Activated CD4-positive, alpha-beta T cell treated with anti-CD3 and anti-CD28 coated beads, Interleukin-2, Interleukin-6, amounts not matched to agents 100 ng/mL and 50 ng/mL, durations not matched to agents 16 hours and 8 hours (primary cell): ENCODE measurements around the gene DVL2.

ENCODE experiments used
- DNase-seq: peaks from one replicate; pipeline ENCODE4 v3.0.0-alpha.2; 2020

DVL2 gene

GRCh38 chr17:7218166-7218565 lies 16.2 kb downstream of the DVL2 start:
- DNase-seq = no peak

- DNase-seq = no peak
Observed at GRCh38 chr17:7217113-7217987, 17.0 kb downstream of the DVL2 start.

GRCh38 chr17:7216242-7217112 lies 17.8 kb downstream of the DVL2 start:
- DNase-seq = no peak

- DNase-seq = no peak
Observed at GRCh38 chr17:7215652-7216180, 18.6 kb downstream of the DVL2 start.

GRCh38 chr17:7215136-7215638 lies 19.1 kb downstream of the DVL2 start:
- no peak for DNase-seq

DNA sequence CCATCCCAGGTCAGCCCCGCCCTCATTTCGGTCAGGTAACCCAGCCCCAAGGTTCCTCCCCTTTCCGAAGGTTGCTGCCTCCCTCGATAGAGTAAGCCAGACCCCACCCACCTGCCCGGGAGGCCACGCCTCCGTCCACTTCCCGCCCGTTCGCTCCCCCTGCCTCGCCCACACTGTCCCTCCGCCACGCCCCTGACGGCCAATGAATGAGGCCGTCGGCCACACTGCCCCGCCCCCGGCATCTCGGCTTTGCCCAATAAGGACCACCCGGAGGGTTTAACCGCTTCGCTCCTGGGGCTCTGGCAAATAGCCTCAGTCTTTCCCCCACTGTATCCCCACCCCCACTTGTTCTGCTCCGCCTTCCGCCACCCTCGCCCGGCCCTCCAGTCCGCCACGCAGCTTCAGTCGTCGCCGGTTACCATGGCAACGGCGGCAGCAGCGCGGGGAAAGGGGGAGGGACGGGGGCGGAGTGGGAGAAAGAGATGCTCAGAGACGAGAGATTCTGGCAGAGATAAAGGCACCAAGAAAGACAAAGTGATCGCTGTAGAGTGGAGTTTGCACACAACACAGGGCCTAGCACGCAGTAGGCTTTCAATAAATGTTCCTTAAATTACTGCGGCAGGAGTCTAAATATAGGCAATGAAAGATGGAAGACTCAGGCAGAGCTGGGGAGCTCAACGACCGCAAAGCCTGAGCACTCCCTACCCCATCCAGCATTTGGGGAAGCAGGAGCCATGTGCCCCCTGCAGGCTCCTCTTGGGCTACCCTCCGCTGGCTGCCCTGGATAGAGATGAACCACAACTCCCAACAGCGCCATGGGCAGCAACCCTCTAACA lies 19.8 kb downstream of the DVL2 start:
- DNase-seq = peak; percentile 99

- peak; percentile 68 for DNase-seq
Observed at GRCh38 chr17:7213895-7214299, 20.4 kb downstream of the DVL2 start.

GRCh38 chr17:7211491-7212273 lies 22.6 kb downstream of the DVL2 start:
- no peak for DNase-seq

GRCh38 chr17:7208754-7209460 lies 25.4 kb downstream of the DVL2 start:
- DNase-seq = no peak

GRCh38 chr17:7208027-7208571 lies 26.2 kb downstream of the DVL2 start:
- no peak for DNase-seq

- no peak for DNase-seq
Observed at GRCh38 chr17:7207120-7208001, 27.0 kb downstream of the DVL2 start.

DNA sequence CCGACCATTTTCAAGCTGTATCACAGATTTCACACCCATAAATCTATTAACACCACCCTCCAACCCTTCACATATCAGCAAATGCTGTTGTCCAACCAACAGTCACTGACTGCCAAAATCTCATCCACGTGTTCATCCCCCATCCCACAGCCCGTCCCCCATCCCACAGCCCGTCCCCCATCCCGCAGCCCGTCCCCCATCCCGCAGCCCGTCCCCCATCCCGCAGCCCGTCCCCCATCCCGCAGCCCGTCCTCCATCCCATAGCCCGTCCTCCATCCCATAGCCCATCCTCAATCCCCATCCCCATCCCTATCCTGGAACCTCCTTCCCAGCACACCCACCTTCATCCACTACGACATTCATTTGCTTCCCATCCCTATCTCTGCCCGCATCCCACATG lies 28.8 kb downstream of the DVL2 start:
- no peak for DNase-seq

GRCh38 chr17:7204828-7205461 lies 29.4 kb downstream of the DVL2 start:
- peak; percentile 93 for DNase-seq

DNA sequence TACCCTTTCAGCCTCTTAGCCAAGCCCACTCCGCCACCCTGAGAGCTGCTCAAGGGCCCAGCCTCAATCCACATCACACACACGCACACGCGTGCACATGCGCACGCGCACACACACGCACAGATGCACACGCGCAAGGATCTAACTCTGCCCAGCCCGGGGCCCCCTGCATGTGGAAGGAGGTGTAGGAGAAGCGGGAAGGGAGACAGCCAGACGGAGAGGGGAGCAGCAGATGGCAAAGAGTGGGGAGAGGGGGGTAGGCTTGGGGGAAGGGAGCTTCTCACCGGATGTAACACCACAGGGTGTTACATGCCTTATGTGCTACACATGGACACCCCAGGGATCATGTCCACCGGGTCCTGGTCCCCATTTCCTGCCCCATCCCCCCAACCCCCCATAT lies 30.0 kb downstream of the DVL2 start:
- DNase-seq = no peak

DNA sequence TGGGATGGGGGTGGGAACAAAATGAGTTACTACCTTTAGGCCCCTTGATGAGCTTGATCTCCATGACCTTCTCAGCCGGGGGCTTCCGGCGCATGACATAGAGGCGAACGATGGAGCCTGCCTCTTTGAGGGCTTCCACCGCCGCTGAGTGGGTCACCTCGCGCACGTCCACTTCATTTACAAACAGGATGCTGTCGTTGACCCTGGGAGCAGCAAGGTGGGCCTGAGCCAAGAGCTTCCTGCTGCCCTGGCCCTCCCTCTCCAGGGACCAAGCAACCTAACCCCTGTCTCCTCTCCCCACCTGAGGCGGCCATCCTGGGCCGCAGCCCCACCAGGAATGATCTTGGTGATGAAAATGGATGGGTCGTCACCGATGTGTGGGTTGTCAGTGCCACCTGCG lies 30.9 kb downstream of the DVL2 start:
- no peak for DNase-seq

DNA sequence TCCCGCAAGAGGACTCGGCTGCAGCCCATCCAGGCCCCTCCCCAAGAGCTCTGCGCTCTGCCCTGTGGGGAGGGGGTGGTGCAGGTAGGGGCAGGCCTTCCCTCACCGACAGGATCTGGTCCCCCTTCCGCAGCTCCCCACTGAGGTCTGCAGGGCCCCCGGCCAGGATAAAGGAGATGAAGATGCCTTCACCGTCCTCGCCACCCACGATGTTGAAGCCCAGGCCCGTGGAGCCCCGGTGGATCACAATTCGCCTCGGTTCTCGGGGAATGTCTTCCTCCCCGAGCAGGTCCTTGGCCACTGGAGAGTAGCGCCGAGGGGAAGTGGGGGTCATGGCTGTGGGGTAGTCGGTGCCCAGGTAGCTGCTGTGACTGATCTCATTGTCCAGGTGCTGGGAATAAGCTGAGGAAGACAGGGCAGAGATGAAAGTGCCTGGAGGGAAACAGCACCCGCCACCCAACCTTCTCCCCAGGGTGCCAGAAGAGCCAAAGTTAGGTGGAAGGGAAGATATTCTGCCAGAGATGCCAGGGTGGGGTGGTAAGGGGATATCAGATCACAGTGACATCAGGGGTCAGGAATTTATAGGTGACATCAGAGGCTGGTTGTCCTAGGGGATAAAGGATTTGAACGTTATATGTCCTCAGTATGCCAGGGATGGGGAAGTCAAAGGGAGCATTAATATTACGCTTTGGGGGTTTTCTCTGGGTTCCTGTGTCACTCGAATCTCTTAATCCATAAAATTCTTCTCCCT lies 37.5 kb downstream of the DVL2 start:
- no peak for DNase-seq

DNA sequence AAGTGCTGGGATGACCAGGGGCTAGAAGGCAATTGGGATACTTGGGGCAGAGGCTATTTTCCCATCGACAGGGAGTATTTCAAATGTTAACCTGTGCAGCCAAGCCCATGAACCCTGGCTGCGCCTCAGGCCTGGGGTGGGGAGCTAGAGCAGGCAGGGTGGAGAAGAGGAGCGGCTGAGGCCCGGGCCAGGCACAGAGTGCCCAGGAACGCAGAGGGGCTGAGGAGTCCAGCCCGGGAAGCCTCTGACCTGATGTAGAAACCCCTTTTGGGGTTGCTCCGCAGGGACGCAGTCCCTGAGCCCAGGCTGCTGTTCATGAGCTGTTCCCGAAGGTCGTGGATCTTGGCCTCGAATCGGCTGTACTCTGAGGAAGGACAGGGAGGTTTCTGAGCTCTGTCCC lies 38.3 kb downstream of the DVL2 start:
- no peak for DNase-seq

GRCh38 chr17:7192271-7192937 lies 41.9 kb downstream of the DVL2 start:
- no peak for DNase-seq
